Measurements from ENCODE around the gene CEP192. TPM values are rescaled to one million over a fixed set of nuclear protein-coding genes. Genes with fewer than 3 reads are reported as not detected.
"Not testable (repeated sequence)": the region's sequence is repeated elsewhere in the genome, so short reads cannot be mapped to it uniquely, and the experiment has no call there.

CEP192 gene
- total and polyA plus RNA-seq, 2 donors (not counting 1 experiment from before 2014, with no cell fraction given), result 39.3 to 47.3 TPM

- no peaks in the 10 kb centered on the region for H3K79me2 ChIP-seq (ENCODE audit: control insufficient read depth, insufficient read depth, low read length)
- TF ChIP-seq EZH2 (IDR thresholded peaks at IDR 0.05; ENCODE audit: borderline replicate concordance, insufficient read depth, low read depth, low read length, poor library complexity, severe bottlenecking) (no peak), CTCF (IDR thresholded peaks at IDR 0.05) (no peak)
- ATAC-seq (ENCODE audit: low read depth) (no peak), DNase-seq (no peak)
- H3K4me3 Mint-ChIP-seq, result no peak overlapping the region
- H3K27ac Mint-ChIP-seq, result no peak overlapping the region
- WGBS (ENCODE audit: insufficient coverage), result 98% methylated on average over 9 of the region's 9 CpGs
- no peak overlapping the region for H3K27ac ChIP-seq (ENCODE audit: low read length in 2 of 2)
- H3K9me3 Mint-ChIP-seq (ENCODE audit: insufficient read depth), result no peaks in the 10 kb centered on the region
- ChIA-PET CTCF (no interaction called here), POLR2A (no interaction called here)
- H3K27me3 Mint-ChIP-seq, result no peaks in the 10 kb centered on the region
- no peak overlapping the region for H2AFZ ChIP-seq (ENCODE audit: insufficient read depth, low read depth, low read length, poor library complexity, severe bottlenecking)
- no peaks in the 10 kb centered on the region for H3K4me1 ChIP-seq (ENCODE audit: control insufficient read depth in 2 of 2, insufficient read depth in 2 of 2, low read length in 2 of 2)
- H4K20me1 ChIP-seq (ENCODE audit: control insufficient read depth, insufficient read depth, low read length, poor library complexity, severe bottlenecking), result no peaks in the 10 kb centered on the region
- H3K4me2 ChIP-seq (replicated peaks; ENCODE audit: low read depth, low read length, poor library complexity, severe bottlenecking), result no peak overlapping the region
- intact Hi-C loops (cut with micrococcal nuclease), result no loop called here
- peaks cover 15 to 75% of the 10 kb centered on the region in 2 experiments for H3K36me3 ChIP-seq (replicated peaks in 1 of 2; ENCODE audit: control extremely low read depth in 1 of 2, control insufficient read depth in 1 of 2, extremely low read depth in 1 of 2, insufficient read depth in 2 of 2, low read length in 1 of 2)
- no peaks in the 10 kb centered on the region for H3K27me3 ChIP-seq (replicated peaks in 1 of 4; ENCODE audit: control extremely low read depth in 1 of 4, control insufficient read depth in 3 of 4, insufficient read depth in 4 of 4, low read length in 3 of 4)
- H3K9ac ChIP-seq (ENCODE audit: low read length), result no peak overlapping the region
- no peak overlapping the region for H3K4me3 ChIP-seq (ENCODE audit: control extremely low read depth in 1 of 5, extremely low read depth in 1 of 5, insufficient read depth in 1 of 5, low read depth in 2 of 5, low read length in 4 of 5)
- no peaks in the 10 kb centered on the region for H3K4me1 Mint-ChIP-seq
- peaks cover 0 to 4% (median 0%) of the 10 kb centered on the region in 3 donors for H3K9me3 ChIP-seq (ENCODE audit: control extremely low read depth in 1 of 3, control insufficient read depth in 2 of 3, insufficient read depth in 1 of 3, low read length in 2 of 3)
These were observed 105.1 kb downstream of the CEP192 start for GRCh38 chr18:13096232-13096631.

GRCh38 chr18:13096719-13097118 lies 105.6 kb downstream of the CEP192 start:
- no peak for DNase-seq
- no peak for ATAC-seq (ENCODE audit: low read depth)
- Histone ChIP-seq H3K4me1 (ENCODE audit: control insufficient read depth in 2 of 2, insufficient read depth in 2 of 2, low read length in 2 of 2) (no peaks in the 10 kb centered on the region), H3K27me3 (replicated peaks in 1 of 4; ENCODE audit: control extremely low read depth in 1 of 4, control insufficient read depth in 3 of 4, insufficient read depth in 4 of 4, low read length in 3 of 4) (no peaks in the 10 kb centered on the region), H3K4me3 (ENCODE audit: control extremely low read depth in 1 of 5, extremely low read depth in 1 of 5, insufficient read depth in 1 of 5, low read depth in 2 of 5, low read length in 4 of 5) (no peak overlapping the region), H3K4me2 (replicated peaks; ENCODE audit: low read depth, low read length, poor library complexity, severe bottlenecking) (no peak overlapping the region), H4K20me1 (ENCODE audit: control insufficient read depth, insufficient read depth, low read length, poor library complexity, severe bottlenecking) (no peaks in the 10 kb centered on the region), H3K9ac (ENCODE audit: low read length) (no peak overlapping the region), H3K79me2 (ENCODE audit: control insufficient read depth, insufficient read depth, low read length) (no peaks in the 10 kb centered on the region), H2AFZ (ENCODE audit: insufficient read depth, low read depth, low read length, poor library complexity, severe bottlenecking) (no peak overlapping the region), H3K27ac (ENCODE audit: low read length in 2 of 2) (no peak overlapping the region), H3K36me3 (replicated peaks in 1 of 2; ENCODE audit: control extremely low read depth in 1 of 2, control insufficient read depth in 1 of 2, extremely low read depth in 1 of 2, insufficient read depth in 2 of 2, low read length in 1 of 2) (peaks cover 14 to 76% of the 10 kb centered on the region in 2 experiments), H3K9me3 (ENCODE audit: control extremely low read depth in 1 of 3, control insufficient read depth in 2 of 3, insufficient read depth in 1 of 3, low read length in 2 of 3) (peaks cover 0 to 4% (median 0%) of the 10 kb centered on the region in 3 donors)
- intact Hi-C loops (cut with micrococcal nuclease), result no loop called here
- 100% methylated on average over 3 of the region's 3 CpGs for WGBS (ENCODE audit: insufficient coverage)
- TF ChIP-seq CTCF (IDR thresholded peaks at IDR 0.05), result no peak
- no peak for TF ChIP-seq EZH2 (IDR thresholded peaks at IDR 0.05; ENCODE audit: borderline replicate concordance, insufficient read depth, low read depth, low read length, poor library complexity, severe bottlenecking)
- Mint-ChIP-seq H3K9me3 (ENCODE audit: insufficient read depth) (no peaks in the 10 kb centered on the region), H3K4me1 (no peaks in the 10 kb centered on the region), H3K27me3 (no peaks in the 10 kb centered on the region), H3K4me3 (no peak overlapping the region), H3K27ac (no peak overlapping the region)
- POLR2A ChIA-PET, result no interaction called here
- CTCF ChIA-PET, result no interaction called here

GRCh38 chr18:13098104-13098503 lies 106.9 kb downstream of the CEP192 start:
- POLR2A ChIA-PET; H3K27ac ChIP-seq (ENCODE audit: low read length in 2 of 2); H3K9me3 Mint-ChIP-seq (ENCODE audit: insufficient read depth); intact Hi-C loops (cut with micrococcal nuclease); H3K9me3 ChIP-seq (ENCODE audit: control extremely low read depth in 1 of 3, control insufficient read depth in 2 of 3, insufficient read depth in 1 of 3, low read length in 2 of 3); H3K27ac Mint-ChIP-seq; ATAC-seq (ENCODE audit: low read depth); H3K4me3 ChIP-seq (ENCODE audit: control extremely low read depth in 1 of 5, extremely low read depth in 1 of 5, insufficient read depth in 1 of 5, low read depth in 2 of 5, low read length in 4 of 5); H3K27me3 Mint-ChIP-seq; CTCF ChIA-PET; H3K79me2 ChIP-seq (ENCODE audit: control insufficient read depth, insufficient read depth, low read length); H3K9ac ChIP-seq (ENCODE audit: low read length); H4K20me1 ChIP-seq (ENCODE audit: control insufficient read depth, insufficient read depth, low read length, poor library complexity, severe bottlenecking); H2AFZ ChIP-seq (ENCODE audit: insufficient read depth, low read depth, low read length, poor library complexity, severe bottlenecking); H3K27me3 ChIP-seq (replicated peaks in 1 of 4; ENCODE audit: control extremely low read depth in 1 of 4, control insufficient read depth in 3 of 4, insufficient read depth in 4 of 4, low read length in 3 of 4); H3K4me2 ChIP-seq (replicated peaks; ENCODE audit: low read depth, low read length, poor library complexity, severe bottlenecking); H3K4me1 ChIP-seq (ENCODE audit: control insufficient read depth in 2 of 2, insufficient read depth in 2 of 2, low read length in 2 of 2); DNase-seq; H3K4me1 Mint-ChIP-seq; H3K4me3 Mint-ChIP-seq: not testable (repeated sequence)
- 93% methylated on average over 3 of the region's 26 CpGs for WGBS (ENCODE audit: insufficient coverage)
- H3K36me3 ChIP-seq (replicated peaks in 1 of 2; ENCODE audit: control extremely low read depth in 1 of 2, control insufficient read depth in 1 of 2, extremely low read depth in 1 of 2, insufficient read depth in 2 of 2, low read length in 1 of 2), result peaks cover 9 to 76% of the 10 kb centered on the region in 2 experiments
